SIG-M5 treated with dmso at 0.1 percent for 504 hours (cell line): ENCODE measurements around the gene OR10R2.
A peak's percentile ranks its signal among the peaks of the same experiment; 100 is the strongest.

Experiments
- DNase-seq: peaks from one replicate; lab custom pipeline; 2025; ENCODE audit not compliant: unreplicated experiment; lab: John Stamatoyannopoulos, UW

Gene OR10R2

DNA sequence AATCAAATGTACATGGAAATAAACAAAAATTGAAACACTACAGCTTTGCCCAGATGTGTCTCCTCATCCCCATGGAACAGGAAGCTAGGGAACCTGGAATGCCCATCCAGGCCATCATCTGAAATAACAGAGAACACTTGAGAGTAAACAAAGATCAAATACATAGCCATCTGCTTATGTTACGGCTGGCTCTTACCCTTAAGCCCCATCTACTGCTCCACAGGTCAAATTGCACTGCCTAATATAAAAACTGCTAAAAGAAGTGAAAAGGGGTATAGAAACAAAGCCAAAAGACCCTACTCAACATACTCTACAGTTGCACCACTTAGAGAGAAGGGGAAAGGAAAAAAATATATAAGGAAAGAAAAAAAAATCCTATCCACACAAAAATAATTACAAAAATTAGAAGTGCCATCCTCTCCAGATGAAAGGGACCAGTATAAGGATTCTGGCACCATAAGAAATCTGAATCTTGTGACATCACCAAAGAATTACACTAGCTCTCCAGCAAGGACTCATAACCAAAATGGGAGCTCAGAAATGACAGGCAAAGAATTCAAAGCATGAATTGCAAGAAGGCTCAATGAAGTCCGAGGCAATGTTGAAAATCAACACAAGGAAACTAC lies 55.3 kb downstream of the OR10R2 start:
- peak; percentile 13 for DNase-seq
